Activated CD4-positive, alpha-beta T cell treated with anti-CD3 and anti-CD28 coated beads for 4 hours (primary cell): Measurements from ENCODE around the gene UBE2L3.
"Not testable (repeated sequence)": the region's sequence is repeated elsewhere in the genome, so short reads cannot be mapped to it uniquely, and the experiment has no call there.

Source experiments
- DNase-seq, 2 donors: peaks; one replicate each; pipeline ENCODE4 v3.0.0-alpha.2; 2020

UBE2L3 gene

DNA sequence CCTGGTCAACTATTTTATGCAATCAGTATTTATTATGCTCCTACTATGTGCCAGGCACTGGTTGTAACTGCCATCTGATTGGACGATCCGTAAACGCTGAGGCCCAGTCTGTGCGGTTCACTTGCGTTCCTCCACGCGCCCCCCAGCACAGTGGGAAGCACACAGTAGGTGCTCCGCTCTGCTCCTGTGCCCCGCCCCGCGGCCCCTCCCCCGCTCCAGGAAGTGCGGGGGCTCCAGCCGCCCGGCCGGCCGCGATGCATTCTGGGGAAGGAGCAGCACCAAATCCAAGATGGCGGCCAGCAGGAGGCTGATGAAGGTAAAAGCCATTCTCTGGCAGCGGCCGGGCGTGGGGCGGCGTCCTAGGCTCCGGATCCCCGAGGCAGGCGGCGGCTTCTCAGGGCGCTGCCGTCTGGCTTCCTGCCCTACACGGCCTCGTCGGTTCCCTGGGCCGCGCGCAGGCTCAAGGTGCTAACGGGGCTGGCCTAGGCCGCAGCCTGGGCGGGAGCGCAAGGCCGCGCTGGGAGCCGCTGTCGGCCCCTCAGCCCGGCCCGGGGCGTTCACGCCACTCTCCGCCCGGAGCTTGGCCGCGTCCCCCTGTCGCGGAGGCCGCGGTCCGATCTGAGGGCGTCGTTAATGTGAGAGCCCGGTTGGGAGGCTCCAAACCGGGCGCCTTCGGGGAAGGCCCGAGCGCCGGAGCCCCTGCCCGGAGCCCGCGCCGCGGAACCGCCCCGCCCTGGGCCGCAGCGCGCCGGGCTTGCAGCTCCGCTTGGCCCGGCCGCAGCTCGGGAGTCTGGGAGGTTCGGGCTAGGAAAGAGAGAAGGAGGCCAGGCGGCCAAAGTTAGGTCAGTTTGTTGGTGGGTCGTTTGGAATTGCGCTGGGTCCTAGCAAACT, at the start of gene UBE2L3:
Gene UBE2L3, plus strand, starts transcription at position 259 of the 891 bp plus-strand sequence. Its CDS starts 31 bp downstream, at position 290.
- peak; percentile 82 to 83 for DNase-seq

DNA sequence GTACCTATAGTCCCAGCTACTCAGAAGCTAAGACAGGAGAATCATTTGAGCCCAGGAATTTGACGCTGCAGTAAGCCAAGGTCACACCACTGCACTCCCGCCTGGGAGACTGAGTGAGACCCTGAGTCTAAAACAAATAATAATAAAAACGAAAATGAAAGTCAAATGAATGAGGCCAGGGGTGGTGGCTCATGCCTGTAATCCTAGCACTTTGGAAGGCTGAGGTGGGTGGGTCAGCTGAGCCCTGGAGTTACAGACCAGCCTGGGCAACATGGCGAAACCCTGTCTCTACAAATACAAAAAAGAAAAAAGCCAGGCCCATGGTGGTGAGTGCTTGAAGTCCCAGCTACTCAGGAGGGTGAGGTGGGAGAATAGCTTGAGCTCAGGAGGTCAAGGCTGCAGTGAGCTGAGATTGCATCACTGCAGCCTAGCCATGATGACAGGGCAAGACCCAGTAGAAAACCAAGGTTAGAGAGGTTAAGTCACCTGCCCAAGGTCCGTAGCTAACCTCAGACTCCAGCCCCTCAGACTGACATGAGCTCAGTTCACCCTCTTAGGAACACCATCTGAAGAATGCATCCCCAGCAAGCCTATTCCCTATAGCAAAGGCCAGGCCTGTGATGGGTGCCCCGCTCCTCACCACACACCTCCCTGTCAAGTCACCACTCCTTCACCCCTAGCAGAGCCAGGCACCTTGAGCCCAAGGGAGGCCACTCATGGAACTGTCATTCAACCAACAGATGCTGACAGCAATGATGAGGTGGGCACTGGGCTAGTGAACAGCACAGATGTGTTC, 40.6 kb upstream of the UBE2L3 start:
- not testable (repeated sequence) for DNase-seq

DNA sequence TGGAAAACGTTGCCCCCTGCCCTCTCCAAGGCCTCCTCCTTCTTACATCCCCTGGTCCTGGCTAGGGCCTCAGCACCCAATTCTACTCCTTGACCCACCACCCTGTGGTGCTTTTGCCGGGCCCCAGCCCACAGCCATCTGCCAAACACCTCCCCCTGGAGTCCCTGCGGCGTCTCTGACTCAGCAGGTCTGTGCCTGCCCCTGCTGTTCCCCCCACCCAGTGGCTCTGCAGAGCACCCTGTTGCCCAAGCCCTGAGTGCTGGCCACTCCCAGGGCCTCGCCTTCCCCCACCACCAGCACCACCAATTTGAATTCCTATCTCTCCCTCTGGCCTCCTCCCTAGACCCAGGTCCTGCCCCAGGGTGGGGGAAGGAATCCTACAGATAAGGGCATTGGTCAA, 36.0 kb upstream of the UBE2L3 start:
- DNase-seq, result not testable (repeated sequence)

DNA sequence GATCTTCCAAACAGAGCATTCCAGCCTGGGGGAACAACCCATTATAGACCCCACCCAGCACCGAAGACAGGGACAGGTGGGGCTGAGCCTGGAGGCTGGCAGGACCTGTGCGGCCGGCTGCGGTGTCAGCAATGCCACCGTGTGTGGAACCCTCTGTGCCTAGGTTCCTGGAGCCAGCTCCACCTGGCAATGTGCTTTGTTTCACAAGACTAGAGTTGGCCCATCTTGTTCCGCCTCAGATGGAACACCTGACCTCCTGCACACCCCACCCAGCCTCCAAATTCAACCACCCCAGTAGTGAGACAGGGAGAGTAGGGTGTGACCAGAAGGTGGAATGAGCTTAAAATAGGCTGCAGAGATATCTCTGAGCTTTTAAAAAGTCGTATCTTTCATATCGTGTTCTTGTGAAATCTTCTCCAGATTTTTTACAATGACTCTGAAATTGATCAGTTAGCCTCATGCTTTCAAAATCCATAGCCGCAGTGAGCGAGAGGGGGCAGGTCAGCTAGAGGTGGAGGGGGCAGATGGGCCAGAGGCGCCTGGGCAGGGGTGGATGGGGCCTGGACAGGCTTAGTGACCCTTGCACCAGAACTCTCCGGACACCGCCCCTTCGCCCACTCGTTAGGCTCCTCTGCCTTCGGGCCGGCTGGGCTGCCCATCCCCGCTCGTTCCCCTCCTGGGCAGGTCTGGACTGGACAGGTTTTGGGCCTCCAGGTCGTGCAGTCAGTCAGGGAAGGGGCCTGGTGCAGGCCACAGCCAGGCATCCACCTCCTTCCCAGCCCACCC, 34.5 kb upstream of the UBE2L3 start:
- not testable (repeated sequence) for DNase-seq

DNA sequence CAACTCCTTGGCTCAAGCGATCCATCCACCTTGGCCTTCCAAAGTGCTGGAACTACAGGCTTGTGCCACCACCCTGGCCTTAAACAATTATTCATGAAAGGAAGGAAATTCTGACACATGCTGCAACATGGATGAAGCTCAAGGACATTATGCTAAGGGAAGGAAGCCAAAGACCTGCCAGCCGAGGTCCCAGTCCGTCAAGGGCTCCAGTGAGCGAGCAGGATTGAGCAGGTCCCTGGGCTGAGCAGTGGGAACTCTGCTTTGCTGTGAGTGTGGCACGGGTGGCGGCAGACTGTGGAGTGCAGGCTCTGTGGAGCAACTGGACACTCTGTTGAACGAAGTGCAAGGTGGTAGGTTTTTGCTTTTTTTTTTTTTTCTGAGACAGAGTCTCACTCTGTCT, 27.7 kb upstream of the UBE2L3 start:
- not testable (repeated sequence) for DNase-seq

DNA sequence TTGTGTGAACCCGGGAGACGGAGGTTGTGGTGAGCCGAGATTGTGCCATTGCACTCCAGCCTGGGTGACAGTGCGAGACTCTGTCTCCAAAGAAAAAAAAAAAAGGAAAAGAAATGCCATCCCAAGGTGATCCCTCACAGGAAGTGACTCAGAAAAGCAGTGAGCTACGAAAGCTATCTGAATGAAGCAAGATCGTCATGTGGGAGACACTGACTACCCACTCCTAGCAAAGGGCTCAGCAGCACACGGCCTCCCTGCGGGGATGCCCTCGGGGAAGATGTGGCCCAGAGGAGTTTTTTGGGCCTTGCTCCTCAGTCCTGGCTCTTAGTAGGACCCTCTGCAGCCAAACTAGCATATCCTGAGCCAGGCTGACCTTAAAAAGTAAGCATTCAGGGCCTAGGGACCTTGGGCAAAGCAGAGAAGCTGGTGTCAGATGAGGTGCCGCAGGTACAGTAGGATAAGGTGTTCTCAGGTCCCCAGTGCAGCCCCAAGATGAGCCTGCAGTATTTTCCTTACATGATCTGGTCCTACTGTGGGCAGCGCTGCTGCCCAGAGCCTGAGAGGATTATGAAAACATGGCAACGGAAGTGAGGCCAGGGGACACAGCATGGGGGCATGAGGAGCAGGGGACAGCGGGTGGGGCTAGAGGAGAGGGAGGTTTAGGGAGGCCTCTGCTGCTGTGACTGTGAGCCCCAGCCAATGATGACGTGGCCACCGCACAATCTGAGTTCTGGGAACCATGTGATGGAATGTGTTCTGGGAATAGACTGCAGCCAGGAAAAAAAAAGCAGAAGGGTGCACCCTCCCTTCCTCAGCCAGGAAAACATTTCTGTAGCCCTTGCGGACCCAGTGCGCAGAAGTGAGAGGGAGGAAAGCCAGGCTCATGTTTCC, 22.8 kb upstream of the UBE2L3 start:
- not testable (repeated sequence) for DNase-seq

DNA sequence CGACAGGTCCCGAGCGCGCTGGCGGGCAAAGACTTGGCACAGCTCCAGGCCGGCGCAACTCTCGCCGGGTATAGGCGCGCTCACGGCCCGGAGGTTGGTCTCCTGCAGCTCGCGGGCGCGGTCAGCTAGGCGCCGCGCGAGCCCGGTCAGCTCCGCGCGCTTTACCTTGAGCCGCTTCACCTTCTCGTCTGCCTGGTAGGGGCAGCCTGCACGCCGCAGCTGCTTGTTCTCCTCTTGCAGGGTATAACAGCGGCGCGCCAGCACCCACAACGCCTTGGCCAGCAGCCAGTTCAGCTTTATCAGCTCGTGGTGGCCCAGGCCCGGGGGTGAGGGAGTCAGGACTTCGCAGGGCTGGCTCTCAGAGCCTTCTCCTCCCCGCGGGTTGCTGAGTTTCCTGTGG, 18.0 kb upstream of the UBE2L3 start:
- DNase-seq, result not testable (repeated sequence)

DNA sequence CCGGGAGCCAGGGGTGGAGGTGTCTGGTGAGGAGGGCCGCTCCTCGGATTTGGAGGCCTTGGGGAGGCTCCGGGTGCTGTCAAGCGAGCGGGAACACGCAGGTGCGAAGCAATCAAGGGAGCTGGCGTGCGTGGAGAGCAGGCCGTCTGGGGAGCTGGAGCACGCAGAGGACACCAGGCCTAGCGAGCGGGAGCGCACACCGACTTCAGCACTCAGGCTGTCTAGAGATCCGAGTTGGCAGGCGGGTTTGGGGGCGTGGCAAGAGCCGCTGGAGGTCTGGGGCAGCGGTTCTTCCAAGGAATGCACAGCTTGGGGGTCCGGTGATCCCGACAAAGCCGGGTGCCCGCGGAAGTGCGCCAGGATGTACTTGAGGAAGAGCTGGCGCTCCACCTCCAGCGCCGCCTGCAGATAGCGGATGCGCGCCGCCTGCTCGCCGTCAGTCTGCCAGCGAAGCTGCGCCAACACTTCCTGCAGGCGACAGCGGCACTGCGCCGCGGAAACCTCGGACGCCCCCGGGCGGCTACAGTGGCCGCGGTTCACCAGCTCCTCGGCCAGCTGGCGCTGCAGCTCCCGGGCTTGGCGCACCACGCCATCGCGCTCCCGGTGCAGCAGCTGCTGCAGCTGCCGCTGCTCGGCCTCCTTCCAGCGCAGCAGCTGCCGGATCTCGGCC, 17.4 kb upstream of the UBE2L3 start:
- not testable (repeated sequence) for DNase-seq

DNA sequence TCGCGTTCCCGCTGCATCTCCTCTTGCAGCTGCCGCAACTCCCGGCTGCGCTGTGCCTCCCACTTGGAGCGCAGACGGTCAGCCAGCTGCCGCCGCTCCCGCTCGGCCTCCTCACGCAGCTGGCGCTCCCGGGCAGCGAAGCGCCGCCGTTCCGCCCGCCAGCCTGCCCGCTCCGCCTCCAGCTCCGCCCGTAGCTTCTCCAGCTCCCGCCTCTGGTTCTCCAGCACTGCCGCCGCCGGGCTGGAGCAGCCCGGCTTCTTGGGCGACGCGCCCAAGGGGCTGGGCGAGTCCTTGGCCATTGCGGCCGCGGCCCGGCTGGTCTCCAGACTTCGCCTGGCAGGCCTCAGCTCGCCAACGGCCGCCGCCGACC, 16.9 kb upstream of the UBE2L3 start:
- DNase-seq, result not testable (repeated sequence)

DNA sequence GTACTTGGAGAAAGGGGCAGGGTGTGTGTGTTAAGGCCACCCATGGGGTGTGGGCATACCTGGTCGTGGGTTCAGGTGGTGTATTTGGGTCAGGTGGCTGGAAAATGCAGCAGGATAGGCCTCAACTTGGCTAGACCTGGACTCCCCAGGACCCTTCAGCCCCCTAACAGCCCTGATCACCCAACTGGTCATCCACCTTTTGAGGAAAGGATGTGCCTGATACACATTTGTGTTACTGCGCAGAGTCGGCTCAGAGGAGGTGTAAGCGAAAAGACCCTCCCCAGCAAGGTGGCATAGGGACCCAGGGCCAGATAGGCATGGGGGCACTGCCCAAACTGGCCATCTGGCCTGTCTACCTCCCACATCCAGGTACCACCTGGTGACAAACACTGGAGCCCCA, 16.2 kb upstream of the UBE2L3 start, which contains the start of gene RIMBP3C:
Gene RIMBP3C, minus strand, starts transcription at position 101 of the 400 bp plus-strand sequence. CDS start 485 bp downstream, outside the sequence.
- not testable (repeated sequence) for DNase-seq

DNA sequence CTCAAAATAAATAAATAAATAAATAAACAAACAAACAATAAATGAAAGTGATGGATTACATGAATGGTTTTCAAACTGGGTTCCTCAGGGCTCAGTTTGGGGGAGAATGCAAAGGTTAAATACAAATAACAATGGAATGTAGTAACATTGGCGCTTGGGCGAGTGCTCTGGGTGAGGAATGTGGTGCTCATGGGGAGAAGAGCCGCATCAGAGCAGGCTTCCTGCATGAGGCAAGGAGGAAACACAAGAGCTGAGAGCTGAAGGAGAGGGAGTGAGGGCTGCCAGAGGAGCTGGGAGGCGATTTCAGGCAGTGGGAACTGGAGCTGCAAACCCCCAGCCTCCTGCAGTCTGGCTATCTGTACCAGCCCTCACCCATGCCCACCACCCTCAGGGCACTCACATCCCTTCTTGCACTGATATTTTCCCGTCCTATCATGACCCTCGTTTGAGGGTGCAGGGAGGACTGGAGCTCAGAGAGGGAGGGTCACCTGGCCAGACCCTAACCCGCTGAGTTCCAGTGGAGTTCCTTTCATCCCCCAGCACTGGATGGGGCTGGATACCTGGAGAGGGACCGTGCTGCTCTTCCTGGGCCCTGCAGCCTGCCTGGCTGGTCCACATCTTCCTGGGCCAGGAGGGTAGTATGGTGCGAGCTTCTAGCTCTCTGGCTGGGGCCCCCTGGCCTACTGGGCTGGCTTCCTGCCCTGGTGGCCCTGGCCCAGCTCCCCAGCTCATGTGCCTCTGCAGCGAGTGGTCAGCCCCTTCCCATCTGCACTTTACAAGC, 8.0 kb upstream of the UBE2L3 start:
- DNase-seq, result not testable (repeated sequence)

DNA sequence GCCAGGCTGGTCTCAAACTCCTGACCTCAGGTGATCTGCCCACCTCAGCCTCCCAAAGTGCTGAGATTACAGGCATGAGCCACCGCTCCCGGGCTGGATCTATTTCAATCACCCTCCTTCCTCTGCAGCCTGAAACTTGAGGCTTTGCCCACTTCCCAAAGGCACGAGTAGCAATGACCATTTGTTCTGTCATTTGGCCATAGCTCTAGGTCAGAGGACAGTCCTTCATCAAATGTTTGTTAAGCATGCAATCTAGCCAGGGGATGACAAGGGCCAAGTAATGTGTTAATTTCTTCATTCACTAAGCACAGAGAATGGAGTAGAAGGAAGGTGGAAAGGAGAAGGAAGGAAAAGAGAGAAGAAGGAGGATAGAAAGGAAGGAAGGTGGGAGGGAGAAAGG, 6.9 kb upstream of the UBE2L3 start:
- DNase-seq, result not testable (repeated sequence)

DNA sequence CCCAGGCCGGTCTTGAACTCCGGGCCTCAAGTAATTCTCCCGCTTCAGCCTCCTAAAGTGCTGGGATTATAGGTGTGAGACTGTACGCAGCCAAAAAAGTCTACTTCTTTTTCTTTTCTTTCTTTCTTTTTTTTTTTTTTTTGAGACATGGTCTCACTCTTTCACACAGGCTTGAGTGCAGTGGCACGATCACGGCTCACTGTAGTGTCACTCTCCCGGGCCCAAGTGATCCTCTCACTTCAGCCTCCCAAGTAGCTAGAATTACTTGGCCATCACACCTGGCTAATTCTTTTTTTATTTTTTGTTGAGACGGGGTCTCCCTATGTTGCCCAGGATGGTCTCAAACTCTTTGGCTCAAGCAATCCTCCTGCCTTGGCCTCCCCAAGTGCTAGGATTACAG, 3.6 kb upstream of the UBE2L3 start:
- no peak for DNase-seq

DNA sequence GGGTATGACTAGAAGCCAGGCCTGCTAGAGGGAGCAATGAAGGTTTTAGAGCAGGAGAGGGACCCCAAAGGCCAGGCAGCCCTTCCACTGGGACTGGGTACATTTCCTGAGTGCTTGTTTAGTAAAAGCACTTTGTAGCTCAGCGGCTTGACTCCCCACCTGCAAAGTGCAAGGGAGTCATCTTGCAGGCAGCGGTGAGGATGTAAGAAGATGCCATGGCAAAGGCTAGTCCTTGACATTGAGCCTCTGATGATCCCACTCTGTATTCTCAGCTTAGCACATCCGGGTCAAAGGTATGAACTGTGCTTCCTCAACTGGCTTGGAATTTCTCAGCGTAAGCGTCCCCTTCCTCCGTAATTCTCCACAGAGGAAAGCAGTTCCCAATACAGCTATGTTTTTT, 3.1 kb upstream of the UBE2L3 start:
- no peak for DNase-seq

DNA sequence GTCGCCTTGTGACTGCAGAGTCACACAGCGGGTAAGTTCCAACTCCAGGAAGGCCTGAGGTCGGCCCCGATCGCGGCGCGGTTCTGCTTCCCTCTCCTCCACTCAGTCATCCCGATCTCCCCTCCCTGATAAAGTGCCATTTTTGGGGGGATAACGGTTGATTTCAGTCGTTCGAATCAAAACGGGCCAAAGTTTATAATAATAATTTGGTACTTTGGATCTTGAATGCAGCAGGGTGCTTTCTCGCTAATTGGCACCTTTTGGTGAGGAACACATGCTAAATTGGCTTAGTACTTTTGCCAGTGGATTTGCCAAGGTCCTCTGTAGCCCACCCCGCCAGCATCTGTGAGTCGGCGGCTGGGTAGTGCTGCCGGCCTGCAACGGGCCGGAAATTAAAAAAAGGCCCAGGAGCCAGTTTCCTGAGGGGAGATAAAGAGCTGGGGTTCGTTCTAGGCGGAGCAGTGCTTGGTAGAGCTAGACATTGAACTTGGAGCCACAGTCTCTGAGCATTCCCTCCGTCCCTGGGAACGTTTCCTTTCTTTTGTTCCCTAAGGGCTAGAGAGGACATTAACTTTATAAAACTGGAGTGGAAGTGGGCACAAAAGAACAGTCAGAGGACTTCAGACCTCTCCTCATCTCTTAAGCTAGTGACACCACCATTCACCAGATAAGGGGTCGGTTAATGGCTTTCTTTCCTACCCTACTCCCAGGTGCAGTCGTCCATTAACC, 997 bp downstream of the UBE2L3 start:
- no peak for DNase-seq

DNA sequence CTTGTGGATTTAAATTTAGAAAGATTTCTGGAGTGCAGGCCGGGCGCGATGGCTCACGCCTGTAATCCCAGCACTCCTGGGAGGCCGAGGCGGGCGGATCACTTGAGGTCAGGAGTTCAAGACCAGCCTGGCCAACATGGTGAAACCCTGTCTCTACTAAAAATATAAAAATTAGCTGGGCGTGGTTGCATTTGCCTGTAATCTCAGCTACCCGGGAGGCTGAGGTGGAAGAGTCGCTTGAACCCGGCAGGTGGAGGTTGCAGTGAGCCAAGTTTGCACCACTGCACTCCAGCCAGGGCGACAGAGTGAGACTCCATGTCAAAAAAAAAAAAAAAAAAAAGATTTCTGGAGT, 1.5 kb downstream of the UBE2L3 start:
- not testable (repeated sequence) for DNase-seq

DNA sequence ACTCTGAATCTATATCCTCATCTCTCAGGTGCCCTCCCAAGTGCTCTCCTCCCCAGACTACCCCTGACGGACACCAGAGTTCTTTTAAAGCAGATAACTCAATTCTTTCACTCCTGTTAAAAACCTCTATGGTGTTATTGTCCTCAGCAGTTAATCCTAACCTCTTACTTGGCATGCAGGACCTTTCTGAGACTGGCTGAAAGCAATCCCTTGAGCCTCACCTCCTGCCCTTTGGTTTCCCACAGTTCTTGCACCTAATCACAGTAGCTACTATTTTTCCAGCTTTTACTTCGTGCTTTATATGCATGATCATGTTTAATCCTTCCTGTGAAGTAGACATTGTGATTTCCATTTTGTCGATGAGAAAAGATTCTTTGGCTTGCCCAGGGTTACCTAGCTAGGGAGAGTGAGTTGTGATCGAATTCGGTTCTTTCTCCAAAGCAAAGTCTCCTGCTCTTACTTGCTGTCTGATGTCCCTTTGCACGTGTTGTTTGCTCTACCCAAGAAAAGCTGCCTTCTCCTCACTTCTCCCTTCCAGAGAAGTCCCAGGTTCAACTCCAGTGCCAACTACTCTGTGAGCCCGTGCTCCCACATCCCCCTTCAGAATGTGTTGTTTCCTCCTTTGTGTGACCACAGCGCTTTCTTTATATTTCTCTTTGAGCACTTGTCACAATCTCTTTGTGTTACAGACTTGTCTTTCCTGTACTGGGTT, 2.1 kb downstream of the UBE2L3 start:
- DNase-seq, result no peak

DNA sequence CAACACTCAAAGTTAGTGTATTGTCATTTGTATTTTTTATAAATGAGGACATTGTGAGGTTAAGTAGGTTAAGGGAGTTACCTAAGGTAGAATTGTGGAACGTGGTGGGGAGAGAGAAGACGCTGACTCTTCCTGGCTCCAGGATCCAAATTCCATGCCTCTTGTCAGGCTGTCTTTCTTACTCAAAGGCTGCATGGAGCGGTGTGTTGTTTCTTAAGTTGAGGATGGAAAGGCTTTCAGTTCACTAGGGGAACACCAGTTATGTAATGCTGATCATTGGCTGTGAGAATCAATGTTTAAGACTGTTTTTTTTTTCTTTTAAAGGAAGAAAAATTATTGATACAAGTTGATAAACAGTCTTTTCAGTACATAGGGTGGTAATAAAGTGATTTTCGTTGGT, 2.9 kb downstream of the UBE2L3 start:
- no peak for DNase-seq

DNA sequence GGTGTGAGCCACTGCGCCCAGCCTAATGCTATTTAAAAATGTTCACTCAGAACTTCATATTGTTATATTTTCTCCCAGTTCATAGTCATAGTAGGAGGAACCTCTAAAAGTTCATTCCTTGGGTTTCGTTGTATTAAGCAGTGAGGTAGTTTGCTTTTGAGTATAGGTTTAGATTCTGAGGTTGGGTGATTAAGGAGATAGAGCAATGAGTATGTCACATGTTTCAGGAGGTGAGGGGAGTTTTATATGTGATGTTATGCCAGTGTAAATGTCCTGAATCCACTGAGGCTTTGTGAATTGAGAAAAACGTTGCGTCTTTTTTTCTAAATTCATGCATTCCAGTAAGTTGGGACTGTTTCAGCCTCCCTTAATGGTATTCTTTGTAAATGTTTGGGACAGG, 4.2 kb downstream of the UBE2L3 start:
- no peak for DNase-seq
